GM12878 (cell line): Measurements from ENCODE around the gene PDCL3.

ENCODE experiments used
- CBX5 ChIP-seq: sonication (generic); IDR thresholded peaks from 2 replicates; pipeline ENCODE4 v1.6.1; 2016; ENCODE audit warnings: low read depth, moderate library complexity, mild to moderate bottlenecking, inconsistent platforms
- EP300 ChIP-seq, 2 experiments: fragments of 150-350 bp in 1 of 2; IDR thresholded peaks; 2 replicates each; pipeline ENCODE4 v1.6.1; 2011 to 2012; ENCODE audit warnings: low read depth in 2 of 2, low read length in 2 of 2, borderline replicate concordance in 1 of 2, improper control_type of control experiment in 1 of 2, inconsistent platforms in 1 of 2; ENCODE audit not compliant: control insufficient read depth in 1 of 2
- POLR2A ChIP-seq: IDR thresholded peaks from 2 replicates; pipeline ENCODE4 v1.6.1; 2011; ENCODE audit warnings: low read depth, mild to moderate bottlenecking, low read length

DNA sequence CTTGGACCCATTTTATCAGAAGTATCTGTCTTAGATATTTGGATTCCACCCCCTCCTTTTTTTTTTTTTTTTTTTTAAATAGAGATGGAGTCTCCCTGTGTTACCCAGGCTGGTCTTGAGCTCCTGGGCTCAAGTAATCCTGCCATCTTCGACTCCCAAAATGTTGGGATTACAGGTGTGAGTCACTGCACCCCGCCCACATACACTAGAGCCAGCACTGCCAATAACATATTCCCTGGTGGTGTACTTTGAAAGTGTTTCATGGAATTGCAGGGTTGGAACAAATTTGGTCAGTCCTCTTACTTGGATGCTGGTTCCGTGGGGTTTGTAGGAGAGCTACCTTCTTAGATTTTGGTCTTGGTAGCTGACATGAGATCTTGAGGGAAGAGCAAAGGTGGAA is 15.0 kb downstream of the PDCL3 start:
- TF ChIP-seq EP300 (IDR thresholded peaks at IDR 0.05; ENCODE audit: borderline replicate concordance in 1 of 2, control insufficient read depth in 1 of 2, low read depth in 2 of 2, low read length in 2 of 2) (no peak), CBX5 (no peak), POLR2A (no peak)
